GM12891 (cell line): ENCODE measurements around the gene CAMP.

ENCODE experiments used
- POLR2A ChIP-seq: IDR thresholded peaks from 2 replicates; pipeline ENCODE4 v1.6.1; 2011; ENCODE audit warnings: low read depth, low read length, control low read depth
- POLR2AphosphoS5 ChIP-seq: IDR thresholded peaks from 2 replicates; pipeline ENCODE4 v1.6.1; 2011; ENCODE audit warnings: low read depth, low read length, control low read depth

GRCh38 chr3:48273594-48274211 lies 50.4 kb downstream of the CAMP start:
- TF ChIP-seq POLR2A (no peak), POLR2AphosphoS5 (no peak)
